Measurements from ENCODE around the gene NUBP2. TPM values are rescaled to one million over a fixed set of nuclear protein-coding genes. Genes with fewer than 3 reads are reported as not detected.

The NUBP2 gene
- total RNA-seq, 1 donor = 56.1 TPM

DNA sequence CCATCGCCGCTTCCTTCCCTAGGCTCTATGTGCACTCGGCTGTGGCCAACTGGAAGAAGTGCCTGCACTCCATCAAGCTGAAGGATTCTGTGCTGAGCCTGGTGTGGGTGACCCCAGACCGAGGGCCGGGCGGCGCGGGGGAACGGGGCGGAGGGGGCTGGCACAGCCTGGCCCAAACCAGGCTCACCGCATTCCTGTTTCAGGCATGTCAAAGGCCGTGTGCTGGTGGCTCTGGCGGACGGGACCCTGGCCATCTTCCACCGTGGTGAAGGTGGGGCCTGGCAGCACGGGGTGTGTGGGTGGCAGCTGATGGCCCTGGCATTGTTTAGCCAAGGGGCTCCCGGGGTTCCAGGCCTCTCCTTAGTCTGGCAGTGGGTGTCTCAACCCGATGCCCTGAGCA is 16.1 kb upstream of the NUBP2 start:
- H2AFZ ChIP-seq (ENCODE audit: low read length) = no peak overlapping the region

DNA sequence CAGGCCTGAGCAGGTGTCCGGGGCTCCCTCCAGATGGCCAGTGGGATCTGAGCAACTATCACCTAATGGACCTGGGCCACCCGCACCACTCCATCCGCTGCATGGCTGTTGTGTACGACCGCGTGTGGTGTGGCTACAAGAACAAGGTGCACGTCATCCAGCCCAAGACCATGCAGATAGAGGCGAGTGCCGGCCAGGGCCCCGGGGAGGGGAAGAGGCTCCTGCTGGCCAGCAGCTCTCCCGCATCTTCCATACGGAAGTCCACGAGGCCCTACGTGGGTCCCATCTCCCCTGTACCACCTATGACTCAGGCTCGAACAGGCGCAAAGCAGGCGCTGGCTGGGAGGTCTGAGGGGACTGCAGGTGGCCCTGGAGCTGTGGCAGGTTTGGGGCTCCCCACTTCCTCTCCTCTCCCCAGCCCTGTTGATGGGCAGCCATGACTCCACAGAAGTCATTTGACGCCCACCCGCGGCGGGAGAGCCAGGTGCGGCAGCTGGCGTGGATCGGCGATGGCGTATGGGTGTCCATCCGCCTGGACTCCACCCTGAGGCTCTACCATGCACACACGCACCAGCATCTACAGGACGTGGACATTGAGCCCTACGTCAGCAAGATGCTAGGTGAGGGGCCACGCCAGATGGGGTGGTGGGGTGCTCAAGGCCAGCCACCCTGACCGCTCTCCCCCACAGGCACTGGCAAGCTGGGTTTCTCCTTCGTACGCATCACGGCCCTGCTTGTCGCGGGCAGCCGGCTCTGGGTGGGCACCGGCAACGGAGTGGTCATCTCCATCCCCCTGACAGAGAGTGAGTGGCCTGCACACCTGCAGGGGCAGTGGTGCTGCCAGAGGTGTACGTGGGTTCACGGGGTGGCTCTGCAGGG is 15.4 kb upstream of the NUBP2 start:
- Histone ChIP-seq H3K27me3 (ENCODE audit: insufficient read depth, low read length) (no peaks in the 10 kb centered on the region), H3K4me1 (ENCODE audit: insufficient read depth, low read length) (peaks cover 13% of the 10 kb centered on the region), H3K4me3 (ENCODE audit: insufficient read depth, low read length) (no peak overlapping the region), H3K27ac (ENCODE audit: low read depth, low read length) (no peak overlapping the region), H4K20me1 (ENCODE audit: insufficient read depth, low read length) (peaks cover 21% of the 10 kb centered on the region), H3K4me2 (ENCODE audit: insufficient read depth, low read length) (no peak overlapping the region), H3K36me3 (ENCODE audit: insufficient read depth, low read length) (peaks cover 43% of the 10 kb centered on the region), H3K9me3 (ENCODE audit: low read depth, low read length) (no peaks in the 10 kb centered on the region), H2AFZ (ENCODE audit: low read length) (no peak overlapping the region), H3K79me2 (ENCODE audit: insufficient read depth, low read length) (peaks cover 7% of the 10 kb centered on the region)
- no peak for DNase-seq (ENCODE audit: insufficient read length, low spot score, missing footprints)
- TF ChIP-seq, protein P1, sequence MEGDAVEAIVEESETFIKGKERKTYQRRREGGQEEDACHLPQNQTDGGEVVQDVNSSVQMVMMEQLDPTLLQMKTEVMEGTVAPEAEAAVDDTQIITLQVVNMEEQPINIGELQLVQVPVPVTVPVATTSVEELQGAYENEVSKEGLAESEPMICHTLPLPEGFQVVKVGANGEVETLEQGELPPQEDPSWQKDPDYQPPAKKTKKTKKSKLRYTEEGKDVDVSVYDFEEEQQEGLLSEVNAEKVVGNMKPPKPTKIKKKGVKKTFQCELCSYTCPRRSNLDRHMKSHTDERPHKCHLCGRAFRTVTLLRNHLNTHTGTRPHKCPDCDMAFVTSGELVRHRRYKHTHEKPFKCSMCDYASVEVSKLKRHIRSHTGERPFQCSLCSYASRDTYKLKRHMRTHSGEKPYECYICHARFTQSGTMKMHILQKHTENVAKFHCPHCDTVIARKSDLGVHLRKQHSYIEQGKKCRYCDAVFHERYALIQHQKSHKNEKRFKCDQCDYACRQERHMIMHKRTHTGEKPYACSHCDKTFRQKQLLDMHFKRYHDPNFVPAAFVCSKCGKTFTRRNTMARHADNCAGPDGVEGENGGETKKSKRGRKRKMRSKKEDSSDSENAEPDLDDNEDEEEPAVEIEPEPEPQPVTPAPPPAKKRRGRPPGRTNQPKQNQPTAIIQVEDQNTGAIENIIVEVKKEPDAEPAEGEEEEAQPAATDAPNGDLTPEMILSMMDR (IDR thresholded peaks at IDR 0.05; ENCODE audit: extremely low read depth, low read depth, low read length) = no peak

More for the DNA sequence above, 16.1 kb upstream of the NUBP2 start:
- H3K27me3 ChIP-seq (ENCODE audit: insufficient read depth, low read length) = no peaks in the 10 kb centered on the region
- DNase-seq (ENCODE audit: insufficient read length, low spot score, missing footprints) = no peak
- H3K4me1 ChIP-seq (ENCODE audit: insufficient read depth, low read length) = peaks cover 6% of the 10 kb centered on the region
- H3K79me2 ChIP-seq (ENCODE audit: insufficient read depth, low read length) = peaks cover under 1% of the 10 kb centered on the region
- H3K4me2 ChIP-seq (ENCODE audit: insufficient read depth, low read length) = no peak overlapping the region
- no peaks in the 10 kb centered on the region for H3K9me3 ChIP-seq (ENCODE audit: low read depth, low read length)
- TF ChIP-seq, protein P1 (IDR thresholded peaks at IDR 0.05; ENCODE audit: extremely low read depth, low read depth, low read length) = no peak
- peaks cover 16% of the 10 kb centered on the region for H4K20me1 ChIP-seq (ENCODE audit: insufficient read depth, low read length)
- H3K36me3 ChIP-seq (ENCODE audit: insufficient read depth, low read length) = peaks cover 47% of the 10 kb centered on the region
- no peak overlapping the region for H3K27ac ChIP-seq (ENCODE audit: low read depth, low read length)
- no peak overlapping the region for H3K4me3 ChIP-seq (ENCODE audit: insufficient read depth, low read length)

- TF ChIP-seq, protein P1 (IDR thresholded peaks at IDR 0.05; ENCODE audit: extremely low read depth, low read depth, low read length) = no peak
- no peaks in the 10 kb centered on the region for H3K9me3 ChIP-seq (ENCODE audit: low read depth, low read length)
- H4K20me1 ChIP-seq (ENCODE audit: insufficient read depth, low read length) = peaks cover 17% of the 10 kb centered on the region
- no peak overlapping the region for H2AFZ ChIP-seq (ENCODE audit: low read length)
- H3K4me3 ChIP-seq (ENCODE audit: insufficient read depth, low read length) = no peak overlapping the region
- peaks cover 15% of the 10 kb centered on the region for H3K4me1 ChIP-seq (ENCODE audit: insufficient read depth, low read length)
- H3K79me2 ChIP-seq (ENCODE audit: insufficient read depth, low read length) = peaks cover 13% of the 10 kb centered on the region
- peaks cover 36% of the 10 kb centered on the region for H3K36me3 ChIP-seq (ENCODE audit: insufficient read depth, low read length)
- H3K27ac ChIP-seq (ENCODE audit: low read depth, low read length) = no peak overlapping the region
- no peaks in the 10 kb centered on the region for H3K27me3 ChIP-seq (ENCODE audit: insufficient read depth, low read length)
- no peak for DNase-seq (ENCODE audit: insufficient read length, low spot score, missing footprints)
- no peak overlapping the region for H3K4me2 ChIP-seq (ENCODE audit: insufficient read depth, low read length)
Measured at GRCh38 chr16:1768061-1768766, 14.5 kb upstream of the NUBP2 start.

All from osteoblast (primary cell).